GM12864 (cell line): Measurements from ENCODE around the gene SLC24A5.
A peak's percentile ranks its signal among the peaks of the same experiment; 100 is the strongest.

Experiments
- DNase-seq: peaks from one replicate; pipeline ENCODE4 v3.0.0-alpha.2; 2011; ENCODE audit warnings: low read depth
- H3K4me3 ChIP-seq: 2 replicates; pipeline ENCODE4 v1.5.1; 2011; ENCODE audit warnings: mild to moderate bottlenecking, low read depth, low read length, control low read depth
- CTCF ChIP-seq: IDR thresholded peaks from 2 replicates; pipeline ENCODE4 v1.5.1; 2011; ENCODE audit warnings: low read depth, mild to moderate bottlenecking, moderate library complexity, low read length, control low read depth, inconsistent platforms; ENCODE audit errors: missing control alignments

SLC24A5 gene

GRCh38 chr15:48153526-48153925 is 32.7 kb downstream of the SLC24A5 start:
- no peak overlapping the region for H3K4me3 ChIP-seq
- no peak for TF ChIP-seq CTCF
- no peak for DNase-seq

- no peak for DNase-seq
- TF ChIP-seq CTCF = no peak
- H3K4me3 ChIP-seq = no peak overlapping the region
Observed at GRCh38 chr15:48168616-48169015, 47.8 kb downstream of the SLC24A5 start.

GRCh38 chr15:48170981-48171380 is 50.2 kb downstream of the SLC24A5 start:
- H3K4me3 ChIP-seq = no peak overlapping the region
- no peak for TF ChIP-seq CTCF
- DNase-seq = no peak

- DNase-seq = no peak
- TF ChIP-seq CTCF = no peak
- H3K4me3 ChIP-seq = no peak overlapping the region
Observed at GRCh38 chr15:48175126-48175525, 54.3 kb downstream of the SLC24A5 start.

- no peak for TF ChIP-seq CTCF
- no peak overlapping the region for H3K4me3 ChIP-seq
- DNase-seq = no peak
Observed at GRCh38 chr15:48176112-48176511, 55.3 kb downstream of the SLC24A5 start.

- no peak for DNase-seq
- no peak for TF ChIP-seq CTCF
- peak overlapping the region; percentile 68; the same call in 1 of the 2 replicates for H3K4me3 ChIP-seq
Observed at GRCh38 chr15:48176957-48177356, 56.2 kb downstream of the SLC24A5 start.

- no peak for TF ChIP-seq CTCF
- H3K4me3 ChIP-seq = peak overlapping the region; percentile 68
- DNase-seq = peak; percentile 18
Observed at GRCh38 chr15:48177383-48177765, 56.6 kb downstream of the SLC24A5 start.
